HG02763 (cell line): Measurements from ENCODE around the gene CHMP1B.

ENCODE experiments used
- ATAC-seq: cut with Tn5 transposase; IDR thresholded peaks from one replicate; pipeline ENCODE4 v1.9.1; 2021; ENCODE audit warnings: mild to moderate bottlenecking, moderate library complexity; ENCODE audit not compliant: unreplicated experiment

Gene CHMP1B

DNA sequence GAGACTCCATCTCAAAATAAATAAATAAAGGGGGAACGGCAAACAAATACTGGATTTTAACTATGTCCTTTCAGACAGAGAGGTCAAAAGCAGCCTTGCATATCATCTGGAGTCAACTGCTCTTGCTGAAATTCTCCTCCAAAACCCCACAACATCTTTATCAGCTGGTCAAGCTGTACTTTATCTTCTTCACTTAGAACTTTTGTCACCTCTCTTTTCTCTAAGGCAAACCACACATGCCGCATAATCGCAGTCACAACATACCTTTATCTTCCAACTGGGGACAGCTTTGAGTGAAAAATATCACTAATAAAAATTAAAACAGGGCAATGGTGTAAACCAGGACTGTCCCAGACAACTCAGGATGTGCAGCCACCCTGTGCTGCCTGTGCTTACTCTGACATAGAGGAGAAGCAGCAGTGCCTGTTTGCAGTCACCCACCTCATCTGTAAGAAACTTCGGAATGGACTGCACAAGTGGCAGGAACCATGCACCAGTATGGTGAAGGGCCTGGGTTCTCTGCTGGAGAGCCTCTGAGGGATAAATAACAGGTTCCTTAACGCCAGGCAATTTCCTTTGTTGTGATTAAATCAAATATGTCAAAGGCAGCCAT lies 50.7 kb downstream of the CHMP1B start:
- ATAC-seq = no peak

- no peak for ATAC-seq
Observed at GRCh38 chr18:11902522-11903292, 51.5 kb downstream of the CHMP1B start.
